Activated CD4-positive, alpha-beta T cell treated with anti-CD3 and anti-CD28 coated beads for 36 hours (primary cell): ENCODE measurements around the gene SELENOT. TPM values are rescaled to one million over a fixed set of nuclear protein-coding genes. Genes with fewer than 3 reads are reported as not detected.
A peak's percentile ranks its signal among the peaks of the same experiment; 100 is the strongest.

ENCODE experiments used
- ATAC-seq: fragments of 200-7000 bp; cut with Tn5 transposase; one replicate; pipeline ENCODE4 v1.10.0; 2021; ENCODE audit warnings: mild to moderate bottlenecking, moderate library complexity
- CTCF ChIA-PET: fragments of 350-600 bp; sonication (Branson Sonifier 250); formaldehyde crosslinking; loops from one replicate; lab custom pipeline; 2021; ENCODE audit warnings: antibody characterized with exemption; lab: Charles Lee
- POLR2A ChIA-PET: fragments of 350-600 bp; sonication (Branson Sonifier 250); formaldehyde crosslinking; loops from one replicate; lab custom pipeline; 2021; ENCODE audit warnings: antibody characterized with exemption, inconsistent platforms; lab: Charles Lee
- DNase-seq: peaks from one replicate; pipeline ENCODE4 v3.0.0-alpha.2; 2020
- H3K27ac Mint-ChIP-seq: one replicate; pipeline ENCODE4 v1.8.0; 2021; ENCODE audit warnings: mixed read lengths
- H3K27me3 Mint-ChIP-seq: one replicate; pipeline ENCODE4 v1.8.0; 2021; ENCODE audit warnings: mixed read lengths
- H3K36me3 Mint-ChIP-seq: one replicate; pipeline ENCODE4 v1.8.0; 2021; ENCODE audit warnings: low read depth, mixed read lengths
- H3K4me1 Mint-ChIP-seq: one replicate; pipeline ENCODE4 v1.8.0; 2021; ENCODE audit warnings: mixed read lengths
- H3K4me3 Mint-ChIP-seq: one replicate; pipeline ENCODE4 v1.8.0; 2021; ENCODE audit warnings: mild to moderate bottlenecking, moderate library complexity, mixed read lengths
- H3K9me3 Mint-ChIP-seq: one replicate; pipeline ENCODE4 v1.8.0; 2021; ENCODE audit warnings: low read depth, mixed read lengths
- intact Hi-C, 2 experiments: fragments of 100-400 bp; cut with DNase I in 1 of 2; cut with micrococcal nuclease in 1 of 2; formaldehyde crosslinking; loops; one replicate each; pipeline versions ENCODE4 v1.14.2 to v1.15.1; 2022 to 2024; cut with DNase I, micrococcal nuclease
- total RNA-seq, 2 experiments: library from RNA; stranded (reverse); gene quantifications; one replicate each; pipeline ENCODE4 v1.2.3, GENCODE V29; 2021

Gene SELENOT
- total RNA-seq, 2 experiments from 2014 or later, result 88.6 to 134 TPM

- H3K27ac Mint-ChIP-seq, result peak overlapping the region; percentile 8
- ATAC-seq (no peak), DNase-seq (no peak)
- H3K27me3 Mint-ChIP-seq, result no peaks in the 10 kb centered on the region
- peaks cover 11% of the 10 kb centered on the region for H3K4me1 Mint-ChIP-seq
- CTCF ChIA-PET, result interaction anchor here (1.2 to 1.4 kb wide), 2 partner anchors 8 to 9 kb away, joined by 3 to 4 read pairs; no protein-coding TSS in a partner anchor
- H3K9me3 Mint-ChIP-seq, result no peaks in the 10 kb centered on the region
- intact Hi-C loops, result no loop called here
- POLR2A ChIA-PET, result no interaction called here
- no peak overlapping the region for H3K4me3 Mint-ChIP-seq
- H3K36me3 Mint-ChIP-seq, result peaks cover 26% of the 10 kb centered on the region
Observed at GRCh38 chr3:150626148-150626930, 23.2 kb downstream of the SELENOT start.

GRCh38 chr3:150627557-150627956 is 24.4 kb downstream of the SELENOT start:
- H3K27me3 Mint-ChIP-seq, result no peaks in the 10 kb centered on the region
- no peak overlapping the region for H3K4me3 Mint-ChIP-seq
- intact Hi-C loops, result no loop called here
- ATAC-seq (no peak), DNase-seq (no peak)
- peaks cover 3% of the 10 kb centered on the region for H3K4me1 Mint-ChIP-seq
- no peak overlapping the region for H3K27ac Mint-ChIP-seq
- peaks cover 26% of the 10 kb centered on the region for H3K36me3 Mint-ChIP-seq
- POLR2A ChIA-PET, result no interaction called here
- CTCF ChIA-PET, result interaction anchor here (1.4 kb wide), 1 partner anchor 11 kb away, joined by 4 read pairs; no protein-coding TSS in a partner anchor
- no peaks in the 10 kb centered on the region for H3K9me3 Mint-ChIP-seq

GRCh38 chr3:150631515-150632221 is 28.5 kb downstream of the SELENOT start:
- DNase-seq (no peak), ATAC-seq (no peak)
- intact Hi-C loops, result no loop called here
- Mint-ChIP-seq H3K4me3 (no peak overlapping the region), H3K27ac (no peak overlapping the region), H3K4me1 (peaks cover 27% of the 10 kb centered on the region), H3K27me3 (no peaks in the 10 kb centered on the region), H3K36me3 (peaks cover 17% of the 10 kb centered on the region), H3K9me3 (no peaks in the 10 kb centered on the region)
- ChIA-PET POLR2A (interaction anchor here (0.5 kb wide), 1 partner anchor 83 kb away, joined by 3 read pairs; no protein-coding TSS in a partner anchor), CTCF (interaction anchor here (0.5 to 1.0 kb wide), 2 partner anchors 17 to 27 kb away, joined by 3 to 4 read pairs; no protein-coding TSS in a partner anchor)

- Mint-ChIP-seq H3K4me1 (peaks cover 31% of the 10 kb centered on the region), H3K36me3 (peaks cover 8% of the 10 kb centered on the region), H3K27ac (peak overlapping the region; percentile 28), H3K4me3 (no peak overlapping the region), H3K27me3 (no peaks in the 10 kb centered on the region), H3K9me3 (no peaks in the 10 kb centered on the region)
- intact Hi-C loops, result no loop called here
- no peak for ATAC-seq
- CTCF ChIA-PET, result interaction anchor here (0.5 to 1.6 kb wide), 7 partner anchors 8 to 229 kb away, joined by 3 to 4 read pairs (median 4); no protein-coding TSS in a partner anchor
- DNase-seq, result no peak
- POLR2A ChIA-PET, result interaction anchor here (0.7 kb wide), 2 partner anchors 25 to 40 kb away, joined by 3 read pairs; no protein-coding TSS in a partner anchor
Observed at GRCh38 chr3:150635076-150635475, 32.0 kb downstream of the SELENOT start.

- ChIA-PET CTCF (interaction anchor here (0.5 to 1.6 kb wide), 7 partner anchors 9 to 229 kb away, joined by 3 to 4 read pairs (median 4); no protein-coding TSS in a partner anchor), POLR2A (interaction anchor here (0.7 kb wide), 2 partner anchors 26 to 40 kb away, joined by 3 read pairs; no protein-coding TSS in a partner anchor)
- intact Hi-C loops, result no loop called here
- ATAC-seq (peak; percentile 67), DNase-seq (no peak)
- Mint-ChIP-seq H3K27ac (peak overlapping the region; percentile 23), H3K9me3 (no peaks in the 10 kb centered on the region), H3K36me3 (peaks cover 6% of the 10 kb centered on the region), H3K4me3 (no peak overlapping the region), H3K27me3 (no peaks in the 10 kb centered on the region), H3K4me1 (peaks cover 31% of the 10 kb centered on the region)
Observed at GRCh38 chr3:150635526-150635925, 32.4 kb downstream of the SELENOT start.

- POLR2A ChIA-PET, result no interaction called here
- no peaks in the 10 kb centered on the region for H3K27me3 Mint-ChIP-seq
- intact Hi-C loops, result no loop called here
- H3K27ac Mint-ChIP-seq, result peak overlapping the region; percentile 23
- H3K4me1 Mint-ChIP-seq, result peaks cover 31% of the 10 kb centered on the region
- no peak overlapping the region for H3K4me3 Mint-ChIP-seq
- CTCF ChIA-PET, result interaction anchor here (1.2 to 1.6 kb wide), 3 partner anchors 13 to 152 kb away, joined by 4 read pairs; no protein-coding TSS in a partner anchor
- H3K36me3 Mint-ChIP-seq, result peaks cover 5% of the 10 kb centered on the region
- H3K9me3 Mint-ChIP-seq, result no peaks in the 10 kb centered on the region
- ATAC-seq (no peak), DNase-seq (no peak)
Observed at GRCh38 chr3:150636258-150636657, 33.1 kb downstream of the SELENOT start.

GRCh38 chr3:150639262-150639661 is 36.1 kb downstream of the SELENOT start:
- Mint-ChIP-seq H3K36me3 (no peaks in the 10 kb centered on the region), H3K27me3 (no peaks in the 10 kb centered on the region), H3K27ac (no peak overlapping the region), H3K4me3 (no peak overlapping the region), H3K9me3 (no peaks in the 10 kb centered on the region), H3K4me1 (peaks cover 24% of the 10 kb centered on the region)
- POLR2A ChIA-PET, result no interaction called here
- no peak for DNase-seq
- no peak for ATAC-seq
- intact Hi-C loops, result no loop called here
- CTCF ChIA-PET, result interaction anchor here (0.6 kb wide), 1 partner anchor 795 kb away, joined by 3 read pairs; no protein-coding TSS in a partner anchor

- Mint-ChIP-seq H3K9me3 (no peaks in the 10 kb centered on the region), H3K27ac (no peak overlapping the region), H3K36me3 (no peaks in the 10 kb centered on the region), H3K4me1 (peaks cover 16% of the 10 kb centered on the region), H3K4me3 (no peak overlapping the region), H3K27me3 (no peaks in the 10 kb centered on the region)
- ChIA-PET CTCF (no interaction called here), POLR2A (no interaction called here)
- intact Hi-C loops, result no loop called here
- no peak for ATAC-seq
- no peak for DNase-seq
Observed at GRCh38 chr3:150640256-150640655, 37.1 kb downstream of the SELENOT start.

- Mint-ChIP-seq H3K27ac (no peak overlapping the region), H3K27me3 (peaks cover 2% of the 10 kb centered on the region), H3K4me1 (no peaks in the 10 kb centered on the region), H3K4me3 (no peak overlapping the region), H3K36me3 (no peaks in the 10 kb centered on the region), H3K9me3 (no peaks in the 10 kb centered on the region)
- CTCF ChIA-PET, result no interaction called here
- POLR2A ChIA-PET, result no interaction called here
- ATAC-seq (peak; percentile 70), DNase-seq (no peak)
- intact Hi-C loops, result no loop called here
Observed at GRCh38 chr3:150653110-150653561, 50.0 kb downstream of the SELENOT start.

- H3K27ac Mint-ChIP-seq, result no peak overlapping the region
- H3K36me3 Mint-ChIP-seq, result no peaks in the 10 kb centered on the region
- no peak for ATAC-seq
- no peaks in the 10 kb centered on the region for H3K9me3 Mint-ChIP-seq
- H3K4me1 Mint-ChIP-seq, result no peaks in the 10 kb centered on the region
- no peak for DNase-seq
- peaks cover 2% of the 10 kb centered on the region for H3K27me3 Mint-ChIP-seq
- ChIA-PET POLR2A (no interaction called here), CTCF (interaction anchor here (0.8 kb wide), 1 partner anchor 62 kb away, joined by 3 read pairs; no protein-coding TSS in a partner anchor)
- intact Hi-C loops, result no loop called here
- H3K4me3 Mint-ChIP-seq, result no peak overlapping the region
Observed at GRCh38 chr3:150656316-150656715, 53.2 kb downstream of the SELENOT start.
